Stimulated activated CD8-positive, alpha-beta memory T cell treated with anti-CD3 and anti-CD28 coated beads, Interleukin-7, amount 100 ng/mL, for 48 hours (primary cell): ENCODE measurements around the gene KRIT1.
"Not testable (repeated sequence)": the region's sequence is repeated elsewhere in the genome, so short reads cannot be mapped to it uniquely, and the experiment has no call there.

Source experiments
- DNase-seq, 2 donors: peaks; one replicate each; pipeline ENCODE4 v3.0.0-alpha.2; 2020; ENCODE audit warnings: low read depth in 1 of 2; ENCODE audit errors: extremely low read depth in 1 of 2

The KRIT1 gene

GRCh38 chr7:92250603-92251002 lies 4.9 kb upstream of the KRIT1 start:
- DNase-seq = no peak

GRCh38 chr7:92246360-92247101 lies 817 bp upstream of the KRIT1 start:
- no peak for DNase-seq

GRCh38 chr7:92244808-92245486 lies 767 bp downstream of the KRIT1 start:
- no peak for DNase-seq

- DNase-seq = no peak
Observed at GRCh38 chr7:92242972-92243371, 2.7 kb downstream of the KRIT1 start.

GRCh38 chr7:92230547-92230946 lies 15.2 kb downstream of the KRIT1 start:
- DNase-seq = no peak

DNA sequence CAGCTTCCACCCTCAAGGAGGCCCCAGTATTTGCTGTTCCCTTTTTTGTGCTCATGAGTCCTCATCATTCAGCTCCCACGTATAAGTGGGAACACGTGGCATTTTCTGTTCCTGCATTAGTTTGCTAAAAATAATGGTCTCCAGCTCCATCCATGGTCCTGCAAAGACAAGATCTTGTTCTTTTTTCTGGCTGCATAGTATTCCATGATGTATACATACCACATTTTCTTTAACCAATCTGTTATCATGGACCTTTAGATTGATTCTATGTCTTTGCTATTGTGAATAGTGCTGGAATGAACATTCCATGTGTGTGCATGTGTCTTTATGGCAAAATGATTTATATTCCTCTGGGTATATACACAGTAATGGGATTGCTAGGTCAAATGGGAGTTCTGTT lies 17.0 kb downstream of the KRIT1 start:
- no peak for DNase-seq

DNA sequence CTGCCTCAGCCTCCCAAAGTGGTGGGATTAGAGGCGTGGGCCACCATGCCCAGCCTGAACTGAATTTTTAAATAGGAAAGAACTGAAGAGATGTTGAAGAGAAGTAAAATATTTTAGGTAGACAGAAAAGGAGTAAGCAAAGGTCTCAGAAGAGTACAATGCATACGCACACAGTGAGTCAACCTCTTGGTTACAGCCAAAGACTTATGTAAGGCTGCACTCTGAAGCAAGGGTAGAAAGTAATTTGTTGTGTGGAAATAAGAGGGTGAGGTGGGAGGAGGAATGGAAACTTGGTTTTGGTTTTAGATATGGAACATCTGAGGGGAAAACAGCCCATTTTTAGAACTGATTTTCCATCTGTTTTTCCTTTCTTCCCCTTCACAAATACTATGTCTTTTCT lies 17.6 kb downstream of the KRIT1 start:
- DNase-seq = no peak

DNA sequence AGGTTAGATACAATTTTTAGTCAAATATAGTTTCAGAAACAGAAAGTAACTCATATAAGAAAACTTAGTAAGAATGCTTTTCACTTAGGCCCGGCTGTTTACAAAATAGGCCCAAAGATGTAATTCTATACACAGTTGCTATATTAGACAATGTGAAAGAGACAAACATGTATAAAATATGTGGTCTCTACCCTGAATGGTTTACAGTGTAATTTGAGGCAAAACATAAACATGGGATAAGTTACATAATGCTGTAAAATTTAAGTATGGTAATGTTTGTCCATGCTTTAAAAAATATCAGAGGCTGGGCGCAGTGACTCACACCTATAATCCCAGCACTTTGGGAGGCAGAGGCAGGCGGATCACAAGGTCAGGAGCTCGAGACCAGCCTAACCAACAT lies 18.7 kb downstream of the KRIT1 start:
- no peak for DNase-seq

GRCh38 chr7:92221766-92222165 lies 23.9 kb downstream of the KRIT1 start:
- DNase-seq = no peak

DNA sequence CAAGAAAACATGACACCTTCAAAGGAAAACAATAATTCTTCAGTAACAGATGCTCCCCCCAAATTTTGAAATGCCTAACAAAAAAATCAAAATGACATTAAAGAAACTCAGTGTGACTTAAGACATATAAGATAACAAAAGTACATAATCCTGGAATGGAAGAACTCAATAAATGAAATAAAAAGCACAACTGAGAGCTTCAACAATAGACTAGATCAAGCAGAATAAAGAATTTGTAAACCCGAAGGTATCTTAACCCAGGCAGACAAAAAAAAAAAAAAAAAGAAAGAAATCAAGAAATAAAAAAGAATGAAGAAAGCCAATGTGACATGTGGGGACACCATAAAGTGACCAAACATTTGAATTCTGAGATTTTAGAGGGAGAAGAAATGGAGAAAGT lies 39.0 kb downstream of the KRIT1 start:
- DNase-seq = no peak

GRCh38 chr7:92205987-92206386 lies 39.7 kb downstream of the KRIT1 start:
- DNase-seq = no peak

DNA sequence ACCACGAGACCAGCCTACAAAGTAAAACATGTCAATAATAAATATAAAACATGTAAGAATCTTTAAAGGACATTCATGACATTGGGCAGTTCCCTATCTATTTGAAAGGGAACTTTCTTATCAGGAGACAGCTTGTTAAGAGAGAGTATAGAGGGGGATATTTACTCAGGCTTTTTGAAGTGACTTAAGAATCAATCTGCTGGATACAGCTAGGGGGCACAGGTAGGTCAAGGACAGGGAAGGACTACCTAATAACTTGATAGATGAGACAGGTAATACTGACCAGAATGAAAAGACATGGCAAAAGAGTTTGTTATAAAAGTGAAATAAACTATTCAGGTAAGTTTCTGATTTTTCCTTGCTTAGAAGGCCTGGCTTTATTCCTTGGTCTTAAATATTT lies 44.9 kb downstream of the KRIT1 start:
- DNase-seq = no peak

GRCh38 chr7:92192326-92192725 lies 53.4 kb downstream of the KRIT1 start:
- no peak for DNase-seq

DNA sequence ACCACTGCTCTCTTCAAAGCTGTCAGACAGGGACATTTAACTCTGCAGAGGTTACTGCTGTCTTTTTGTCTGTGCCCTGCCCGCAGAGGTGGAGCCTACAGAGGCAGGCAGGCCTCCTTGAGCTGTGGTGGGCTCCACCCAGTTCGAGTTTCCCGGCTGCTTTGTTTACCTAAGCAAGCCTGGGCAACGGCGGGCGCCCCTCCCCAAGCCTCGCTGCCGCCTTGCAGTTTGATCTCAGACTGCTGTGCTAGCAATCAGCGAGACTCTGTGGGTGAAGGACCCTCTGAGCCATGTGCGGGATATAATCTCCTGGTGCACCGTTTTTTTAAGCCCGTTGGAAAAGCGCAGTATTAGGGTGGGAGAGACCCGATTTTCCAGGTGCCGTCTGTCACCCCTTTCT lies 56.5 kb downstream of the KRIT1 start:
- not testable (repeated sequence) for DNase-seq

- DNase-seq = not testable (repeated sequence)
Observed at GRCh38 chr7:92184294-92184693, 61.4 kb downstream of the KRIT1 start.

- peak; percentile 76 to 78 for DNase-seq
Observed at GRCh38 chr7:92178928-92179924, 66.5 kb downstream of the KRIT1 start, which contains the start of gene LRRD1. Gene LRRD1, minus strand, starts transcription at chr7:92179142. Its CDS starts 13,940 bp downstream, at chr7:92165202.

GRCh38 chr7:92177362-92177761 lies 68.4 kb downstream of the KRIT1 start:
- DNase-seq = no peak

- DNase-seq = not testable (repeated sequence)
Observed at GRCh38 chr7:92169529-92169928, 76.2 kb downstream of the KRIT1 start.

DNA sequence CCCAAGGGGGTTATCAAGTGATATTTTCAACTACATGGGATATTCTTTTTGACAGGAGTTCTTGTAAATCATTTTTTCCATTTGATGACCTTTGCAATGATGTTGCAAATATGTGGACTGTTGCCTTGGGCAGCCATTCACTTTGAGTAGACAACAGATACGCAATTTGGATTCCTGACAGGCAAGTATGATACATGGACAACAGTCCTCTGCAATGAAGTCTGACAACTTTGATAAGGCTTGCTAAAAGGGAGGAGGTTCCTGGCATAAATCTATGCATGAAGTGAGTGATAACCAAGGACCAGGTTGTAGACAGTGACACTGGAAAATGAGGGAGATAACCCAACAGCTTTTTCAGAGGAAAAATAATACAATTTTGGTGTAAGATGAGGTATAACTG lies 84.4 kb downstream of the KRIT1 start:
- no peak for DNase-seq

- DNase-seq = no peak
Observed at GRCh38 chr7:92158660-92159575, 86.8 kb downstream of the KRIT1 start.
